ENCODE measurements around the gene AFM. TPM values are rescaled to one million over a fixed set of nuclear protein-coding genes. Genes with fewer than 3 reads are reported as not detected.

Gene AFM
- total and polyA plus RNA-seq, 3 experiments from 2014 or later, result not detected

DNA sequence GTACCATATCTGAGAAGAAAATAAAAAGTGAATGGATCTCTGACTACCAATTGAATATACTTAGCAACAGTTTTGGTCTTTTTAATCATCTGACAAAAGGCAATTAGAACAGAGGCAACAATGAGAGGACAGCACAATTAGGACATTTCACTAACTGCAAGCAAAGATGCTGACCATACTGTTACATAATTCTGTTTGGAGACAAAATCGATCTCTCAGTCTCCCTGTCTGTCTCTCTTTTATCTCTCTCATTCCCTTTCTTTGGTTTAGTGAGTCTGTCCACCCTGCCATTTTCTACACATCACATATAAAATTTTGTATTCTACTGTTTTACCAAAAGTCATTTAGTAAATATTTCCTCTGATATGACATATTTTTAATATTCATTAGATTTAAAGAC is 2.2 kb upstream of the AFM start:
- ChIA-PET POLR2A (no interaction called here), CTCF (no interaction called here)
- no peaks in the 10 kb centered on the region for H3K27me3 ChIP-seq (ENCODE audit: insufficient read depth, low read length, poor library complexity, severe bottlenecking)
- no peak overlapping the region for H3K4me3 ChIP-seq (ENCODE audit: low read length)
- H3K36me3 Mint-ChIP-seq, result no peaks in the 10 kb centered on the region
- H3K27ac ChIP-seq (ENCODE audit: low read depth, low read length), result no peak overlapping the region
- H3K36me3 ChIP-seq (ENCODE audit: insufficient read depth, low read length), result no peaks in the 10 kb centered on the region
- no peaks in the 10 kb centered on the region for H3K9me3 ChIP-seq (ENCODE audit: low read length)
- DNase-seq, result no peak
- peaks cover 0 to 7% (median 2%) of the 10 kb centered on the region in 5 donors for H3K9me3 Mint-ChIP-seq
- no peak overlapping the region for H3K27ac Mint-ChIP-seq
- H3K4me1 Mint-ChIP-seq, result no peaks in the 10 kb centered on the region
- no peak overlapping the region for H3K4me3 Mint-ChIP-seq
- H3K27me3 Mint-ChIP-seq, result no peaks in the 10 kb centered on the region
- no peaks in the 10 kb centered on the region for H3K4me1 ChIP-seq (ENCODE audit: insufficient read depth, low read length)

GRCh38 chr4:73485085-73485484 is 3.5 kb downstream of the AFM start:
- Mint-ChIP-seq H3K4me3 (no peak overlapping the region), H3K9me3 (peaks cover 0 to 4% (median 0%) of the 10 kb centered on the region in 5 donors), H3K27ac (no peak overlapping the region), H3K27me3 (peaks cover 0 to 1% of the 10 kb centered on the region in 2 donors), H3K4me1 (no peaks in the 10 kb centered on the region), H3K36me3 (no peaks in the 10 kb centered on the region)
- no peak overlapping the region for H3K27ac ChIP-seq (ENCODE audit: low read depth, low read length)
- no peak for DNase-seq
- POLR2A ChIA-PET, result no interaction called here
- CTCF ChIA-PET, result no interaction called here
- H3K9me3 ChIP-seq (ENCODE audit: low read length), result no peaks in the 10 kb centered on the region
- no peaks in the 10 kb centered on the region for H3K4me1 ChIP-seq (ENCODE audit: insufficient read depth, low read length)
- H3K27me3 ChIP-seq (ENCODE audit: insufficient read depth, low read length, poor library complexity, severe bottlenecking), result no peaks in the 10 kb centered on the region
- no peak overlapping the region for H3K4me3 ChIP-seq (ENCODE audit: low read length)
- H3K36me3 ChIP-seq (ENCODE audit: insufficient read depth, low read length), result no peaks in the 10 kb centered on the region

DNA sequence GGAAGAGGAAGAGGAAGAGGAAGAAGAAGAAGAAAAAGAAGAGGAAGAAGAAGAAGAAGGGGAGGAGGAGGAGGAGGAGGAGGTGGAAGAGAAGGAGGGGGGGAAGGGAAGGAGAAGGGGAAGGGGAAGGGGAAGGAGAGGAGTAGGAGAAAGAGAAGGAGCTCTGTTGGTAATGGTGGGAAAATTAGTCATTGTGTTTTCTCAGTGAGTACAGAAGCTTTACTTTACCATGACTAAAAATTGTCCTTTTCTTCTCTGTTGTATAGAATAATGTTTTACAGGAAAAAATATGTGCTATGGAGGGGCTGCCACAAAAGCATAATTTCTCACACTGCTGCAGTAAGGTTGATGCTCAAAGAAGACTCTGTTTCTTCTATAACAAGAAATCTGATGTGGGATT is 4.1 kb downstream of the AFM start:
- Histone ChIP-seq H3K36me3 (ENCODE audit: insufficient read depth, low read length) (no peaks in the 10 kb centered on the region), H3K4me3 (ENCODE audit: low read length) (no peak overlapping the region), H3K9me3 (ENCODE audit: low read length) (no peaks in the 10 kb centered on the region), H3K27me3 (ENCODE audit: insufficient read depth, low read length, poor library complexity, severe bottlenecking) (no peaks in the 10 kb centered on the region), H3K27ac (ENCODE audit: low read depth, low read length) (no peak overlapping the region), H3K4me1 (ENCODE audit: insufficient read depth, low read length) (no peaks in the 10 kb centered on the region)
- Mint-ChIP-seq H3K4me1 (no peaks in the 10 kb centered on the region), H3K9me3 (peaks cover 0 to 4% (median 0%) of the 10 kb centered on the region in 5 donors), H3K36me3 (no peaks in the 10 kb centered on the region), H3K4me3 (no peak overlapping the region), H3K27me3 (peaks cover 0 to 1% of the 10 kb centered on the region in 2 donors), H3K27ac (no peak overlapping the region)
- DNase-seq, result no peak
- ChIA-PET CTCF (no interaction called here), POLR2A (no interaction called here)

- no peak for DNase-seq
- CTCF ChIA-PET, result no interaction called here
- no peaks in the 10 kb centered on the region for H3K27me3 ChIP-seq (ENCODE audit: insufficient read depth, low read length, poor library complexity, severe bottlenecking)
- H3K4me1 Mint-ChIP-seq, result no peaks in the 10 kb centered on the region
- no peaks in the 10 kb centered on the region for H3K36me3 ChIP-seq (ENCODE audit: insufficient read depth, low read length)
- peaks cover 0 to 2% (median 0%) of the 10 kb centered on the region in 5 donors for H3K9me3 Mint-ChIP-seq
- H3K27ac Mint-ChIP-seq, result no peak overlapping the region
- no peaks in the 10 kb centered on the region for H3K9me3 ChIP-seq (ENCODE audit: low read length)
- no peaks in the 10 kb centered on the region for H3K36me3 Mint-ChIP-seq
- no peak overlapping the region for H3K27ac ChIP-seq (ENCODE audit: low read depth, low read length)
- no peaks in the 10 kb centered on the region for H3K4me1 ChIP-seq (ENCODE audit: insufficient read depth, low read length)
- H3K4me3 Mint-ChIP-seq, result no peak overlapping the region
- POLR2A ChIA-PET, result no interaction called here
- no peak overlapping the region for H3K4me3 ChIP-seq (ENCODE audit: low read length)
- H3K27me3 Mint-ChIP-seq, result peaks cover 0 to 1% of the 10 kb centered on the region in 2 donors
Observed at GRCh38 chr4:73486497-73486896, 5.0 kb downstream of the AFM start.

- ChIA-PET CTCF (no interaction called here), POLR2A (no interaction called here)
- no peaks in the 10 kb centered on the region for H3K4me1 Mint-ChIP-seq
- no peaks in the 10 kb centered on the region for H3K36me3 ChIP-seq (ENCODE audit: insufficient read depth, low read length)
- H3K4me3 Mint-ChIP-seq, result no peak overlapping the region
- H3K4me3 ChIP-seq (ENCODE audit: low read length), result no peak overlapping the region
- H3K9me3 Mint-ChIP-seq, result peaks cover 0 to 4% (median 0%) of the 10 kb centered on the region in 5 donors
- H3K27ac Mint-ChIP-seq, result no peak overlapping the region
- peaks cover 0 to 1% of the 10 kb centered on the region in 2 donors for H3K27me3 Mint-ChIP-seq
- H3K9me3 ChIP-seq (ENCODE audit: low read length), result no peaks in the 10 kb centered on the region
- H3K27ac ChIP-seq (ENCODE audit: low read depth, low read length), result no peak overlapping the region
- no peaks in the 10 kb centered on the region for H3K4me1 ChIP-seq (ENCODE audit: insufficient read depth, low read length)
- no peaks in the 10 kb centered on the region for H3K27me3 ChIP-seq (ENCODE audit: insufficient read depth, low read length, poor library complexity, severe bottlenecking)
- no peak for DNase-seq
- no peaks in the 10 kb centered on the region for H3K36me3 Mint-ChIP-seq
Observed at GRCh38 chr4:73487233-73487632, 5.7 kb downstream of the AFM start.

DNA sequence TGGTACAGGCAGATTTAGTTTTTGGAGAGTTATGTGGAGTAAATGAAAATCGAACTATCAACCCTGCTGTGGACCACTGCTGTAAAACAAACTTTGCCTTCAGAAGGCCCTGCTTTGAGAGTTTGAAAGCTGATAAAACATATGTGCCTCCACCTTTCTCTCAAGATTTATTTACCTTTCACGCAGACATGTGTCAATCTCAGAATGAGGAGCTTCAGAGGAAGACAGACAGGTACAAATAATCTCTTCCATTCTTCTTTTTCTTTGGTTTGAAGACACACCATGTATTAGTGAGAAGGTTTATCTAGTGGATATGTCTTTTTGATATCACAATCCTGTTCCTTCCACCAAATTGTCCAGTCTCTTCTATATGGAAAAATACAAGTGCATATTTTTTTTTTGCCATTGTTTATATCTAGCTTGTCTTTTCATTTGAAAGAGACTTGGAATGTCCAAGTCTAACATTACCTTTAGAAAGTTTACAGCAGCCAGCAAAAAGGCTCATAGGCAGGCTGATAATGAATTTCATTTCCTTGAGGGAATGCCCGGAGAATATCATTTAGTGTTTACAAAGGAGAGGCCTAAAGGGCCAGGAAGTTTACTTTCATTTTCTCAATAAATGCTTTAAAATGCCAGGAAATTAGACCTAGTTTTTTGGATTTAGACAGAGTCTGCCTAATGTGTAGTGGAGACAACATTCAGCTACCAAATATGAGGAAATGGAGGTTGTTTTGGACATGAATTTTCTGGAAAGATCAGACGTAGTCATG is 18.6 kb downstream of the AFM start:
- Histone ChIP-seq H3K27me3 (ENCODE audit: insufficient read depth, low read length, poor library complexity, severe bottlenecking) (no peaks in the 10 kb centered on the region), H3K4me3 (ENCODE audit: low read length) (no peak overlapping the region), H3K36me3 (ENCODE audit: insufficient read depth, low read length) (no peaks in the 10 kb centered on the region), H3K27ac (ENCODE audit: low read depth, low read length) (no peak overlapping the region), H3K9me3 (ENCODE audit: low read length) (no peaks in the 10 kb centered on the region), H3K4me1 (ENCODE audit: insufficient read depth, low read length) (no peaks in the 10 kb centered on the region)
- POLR2A ChIA-PET, result no interaction called here
- no peak for DNase-seq
- H3K9me3 Mint-ChIP-seq, result no peaks in the 10 kb centered on the region
- H3K36me3 Mint-ChIP-seq, result no peaks in the 10 kb centered on the region
- no peaks in the 10 kb centered on the region for H3K27me3 Mint-ChIP-seq
- no peak overlapping the region for H3K4me3 Mint-ChIP-seq
- CTCF ChIA-PET, result no interaction called here
- no peak overlapping the region for H3K27ac Mint-ChIP-seq
- peaks cover 0 to 2% (median 0%) of the 10 kb centered on the region in 3 donors for H3K4me1 Mint-ChIP-seq

DNA sequence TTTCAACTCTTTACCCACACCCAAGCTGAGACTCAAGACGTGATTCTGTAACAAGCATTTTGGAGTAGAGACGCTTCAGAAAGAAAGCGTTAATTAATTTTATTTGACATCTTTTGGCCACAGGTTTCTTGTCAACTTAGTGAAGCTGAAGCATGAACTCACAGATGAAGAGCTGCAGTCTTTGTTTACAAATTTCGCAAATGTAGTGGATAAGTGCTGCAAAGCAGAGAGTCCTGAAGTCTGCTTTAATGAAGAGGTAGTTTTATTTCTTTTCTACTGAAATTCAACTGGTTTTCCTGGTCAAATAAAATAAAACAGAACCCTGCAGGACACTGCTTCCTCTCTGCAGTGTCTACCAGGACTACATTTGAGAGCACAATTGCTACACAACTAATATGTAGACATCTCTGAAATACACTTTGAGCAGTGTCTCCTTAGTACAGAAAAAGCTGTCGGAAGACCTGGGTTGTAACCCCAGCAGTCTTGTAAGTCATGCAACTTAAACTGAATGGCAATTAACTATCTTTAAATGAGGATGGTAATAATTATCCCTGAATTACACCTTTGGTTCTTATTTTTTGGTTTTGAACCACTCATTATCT is 20.2 kb downstream of the AFM start:
- POLR2A ChIA-PET, result no interaction called here
- CTCF ChIA-PET, result no interaction called here
- H3K9me3 Mint-ChIP-seq, result no peaks in the 10 kb centered on the region
- Histone ChIP-seq H3K9me3 (ENCODE audit: low read length) (no peaks in the 10 kb centered on the region), H3K27me3 (ENCODE audit: insufficient read depth, low read length, poor library complexity, severe bottlenecking) (no peaks in the 10 kb centered on the region), H3K4me1 (ENCODE audit: insufficient read depth, low read length) (no peaks in the 10 kb centered on the region), H3K4me3 (ENCODE audit: low read length) (no peak overlapping the region), H3K36me3 (ENCODE audit: insufficient read depth, low read length) (no peaks in the 10 kb centered on the region), H3K27ac (ENCODE audit: low read depth, low read length) (no peak overlapping the region)
- peaks cover 0 to 2% (median 0%) of the 10 kb centered on the region in 3 donors for H3K4me1 Mint-ChIP-seq
- no peak overlapping the region for H3K4me3 Mint-ChIP-seq
- H3K27ac Mint-ChIP-seq, result no peak overlapping the region
- no peaks in the 10 kb centered on the region for H3K36me3 Mint-ChIP-seq
- no peaks in the 10 kb centered on the region for H3K27me3 Mint-ChIP-seq
- no peak for DNase-seq

DNA sequence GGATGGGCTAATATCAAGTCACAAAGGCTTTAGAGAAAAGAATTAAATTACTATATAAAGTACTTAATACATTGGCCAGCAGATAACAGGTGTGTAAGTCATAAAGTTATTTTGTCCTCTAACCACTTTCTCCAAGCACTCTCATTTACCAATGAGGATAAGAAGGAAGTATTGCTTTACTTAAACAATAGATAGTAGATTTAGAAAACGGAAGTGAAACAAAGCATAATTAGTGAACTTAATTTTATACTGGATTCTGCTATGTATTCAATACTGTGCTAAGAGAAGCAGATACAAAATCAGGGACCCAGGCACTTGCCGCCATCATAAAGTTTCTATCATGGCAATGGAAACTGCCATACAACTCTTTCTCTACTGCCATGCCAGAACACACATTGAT is 24.0 kb downstream of the AFM start:
- H3K9me3 ChIP-seq (ENCODE audit: low read length), result no peaks in the 10 kb centered on the region
- no peaks in the 10 kb centered on the region for H3K9me3 Mint-ChIP-seq
- H3K27ac ChIP-seq (ENCODE audit: low read depth, low read length), result no peak overlapping the region
- H3K36me3 Mint-ChIP-seq, result no peaks in the 10 kb centered on the region
- POLR2A ChIA-PET, result no interaction called here
- DNase-seq, result no peak
- CTCF ChIA-PET, result no interaction called here
- no peaks in the 10 kb centered on the region for H3K4me1 ChIP-seq (ENCODE audit: insufficient read depth, low read length)
- H3K4me3 Mint-ChIP-seq, result no peak overlapping the region
- H3K36me3 ChIP-seq (ENCODE audit: insufficient read depth, low read length), result no peaks in the 10 kb centered on the region
- peaks cover 0 to 2% of the 10 kb centered on the region in 2 donors for H3K27me3 Mint-ChIP-seq
- no peak overlapping the region for H3K4me3 ChIP-seq (ENCODE audit: low read length)
- H3K27me3 ChIP-seq (ENCODE audit: insufficient read depth, low read length, poor library complexity, severe bottlenecking), result no peaks in the 10 kb centered on the region
- peaks cover 0 to under 1% (median 0%) of the 10 kb centered on the region in 3 donors for H3K4me1 Mint-ChIP-seq
- no peak overlapping the region for H3K27ac Mint-ChIP-seq
